Measurements from ENCODE around the gene TMX3. TPM values are rescaled to one million over a fixed set of nuclear protein-coding genes. Genes with fewer than 3 reads are reported as not detected.

The TMX3 gene
- total RNA-seq, 1 donor from 2014 or later, result 64.6 TPM

GRCh38 chr18:68627812-68628211 is 87.1 kb downstream of the TMX3 start:
- no peaks in the 10 kb centered on the region for H3K79me2 ChIP-seq (ENCODE audit: insufficient read depth, low read length)
- H2AFZ ChIP-seq (ENCODE audit: low read depth, low read length), result no peak overlapping the region
- H3K27ac ChIP-seq (ENCODE audit: low read depth, low read length), result no peak overlapping the region
- no peak overlapping the region for H3K4me3 Mint-ChIP-seq (ENCODE audit: unreplicated experiment)
- H3K9me3 Mint-ChIP-seq (ENCODE audit: unreplicated experiment), result no peaks in the 10 kb centered on the region
- H3K4me3 ChIP-seq (ENCODE audit: insufficient read depth, low read depth, low read length), result no peak overlapping the region
- DNase-seq (ENCODE audit: low read depth) (no peak), FAIRE-seq (no peak)
- H3K9me3 ChIP-seq (ENCODE audit: insufficient read depth, low read depth, low read length), result no peaks in the 10 kb centered on the region
- no peaks in the 10 kb centered on the region for H3K36me3 ChIP-seq (ENCODE audit: insufficient read depth, low read length)
- no peaks in the 10 kb centered on the region for H3K36me3 Mint-ChIP-seq (ENCODE audit: low read depth, unreplicated experiment)
- no peak overlapping the region for H3K4me2 ChIP-seq (ENCODE audit: low read length)
- TF ChIP-seq EZH2 (IDR thresholded peaks at IDR 0.05; ENCODE audit: insufficient read depth, low read length), result no peak
- TF ChIP-seq, protein P1, sequence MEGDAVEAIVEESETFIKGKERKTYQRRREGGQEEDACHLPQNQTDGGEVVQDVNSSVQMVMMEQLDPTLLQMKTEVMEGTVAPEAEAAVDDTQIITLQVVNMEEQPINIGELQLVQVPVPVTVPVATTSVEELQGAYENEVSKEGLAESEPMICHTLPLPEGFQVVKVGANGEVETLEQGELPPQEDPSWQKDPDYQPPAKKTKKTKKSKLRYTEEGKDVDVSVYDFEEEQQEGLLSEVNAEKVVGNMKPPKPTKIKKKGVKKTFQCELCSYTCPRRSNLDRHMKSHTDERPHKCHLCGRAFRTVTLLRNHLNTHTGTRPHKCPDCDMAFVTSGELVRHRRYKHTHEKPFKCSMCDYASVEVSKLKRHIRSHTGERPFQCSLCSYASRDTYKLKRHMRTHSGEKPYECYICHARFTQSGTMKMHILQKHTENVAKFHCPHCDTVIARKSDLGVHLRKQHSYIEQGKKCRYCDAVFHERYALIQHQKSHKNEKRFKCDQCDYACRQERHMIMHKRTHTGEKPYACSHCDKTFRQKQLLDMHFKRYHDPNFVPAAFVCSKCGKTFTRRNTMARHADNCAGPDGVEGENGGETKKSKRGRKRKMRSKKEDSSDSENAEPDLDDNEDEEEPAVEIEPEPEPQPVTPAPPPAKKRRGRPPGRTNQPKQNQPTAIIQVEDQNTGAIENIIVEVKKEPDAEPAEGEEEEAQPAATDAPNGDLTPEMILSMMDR (IDR thresholded peaks at IDR 0.05; ENCODE audit: insufficient read depth, low read depth, low read length), result no peak
- H3K9ac ChIP-seq (ENCODE audit: low read length), result no peak overlapping the region
- H3K4me1 ChIP-seq (ENCODE audit: insufficient read depth, low read length), result no peaks in the 10 kb centered on the region
- no peaks in the 10 kb centered on the region for H3K27me3 Mint-ChIP-seq (ENCODE audit: low read depth, unreplicated experiment)
- no peaks in the 10 kb centered on the region for H4K20me1 ChIP-seq (ENCODE audit: insufficient read depth, low read length)
- H3K4me1 Mint-ChIP-seq (ENCODE audit: low read depth, unreplicated experiment), result no peaks in the 10 kb centered on the region
- no peaks in the 10 kb centered on the region for H3K27me3 ChIP-seq (ENCODE audit: insufficient read depth, low read length)
- H3K27ac Mint-ChIP-seq (ENCODE audit: unreplicated experiment), result no peak overlapping the region

Other genes starting within 250 kb of the TMX3 start
- 7.9 and 10.2 TPM in 2 replicates for gene CCDC102B, start 83.0 kb upstream of the TMX3 start, total RNA-seq

Data from astrocyte (in vitro differentiated cells and primary cell).